Renal cortical epithelial cell (primary cell): ENCODE results near the gene ADAP1. TPM values are rescaled to one million over a fixed set of nuclear protein-coding genes. Genes with fewer than 3 reads are reported as not detected.

ENCODE experiments used
- DNase-seq: peaks from one replicate; pipeline ENCODE4 v3.0.0-alpha.2; 2011; ENCODE audit warnings: low read depth
- total RNA-seq: library from RNA; depleted of rRNA; stranded (reverse); fragments of >200 nt; gene quantifications from 2 replicates; pipeline ENCODE4 v1.2.3, GENCODE V29; 2014

Gene ADAP1
- total RNA-seq, 1 donor from 2014 or later = 4.8 TPM

DNA sequence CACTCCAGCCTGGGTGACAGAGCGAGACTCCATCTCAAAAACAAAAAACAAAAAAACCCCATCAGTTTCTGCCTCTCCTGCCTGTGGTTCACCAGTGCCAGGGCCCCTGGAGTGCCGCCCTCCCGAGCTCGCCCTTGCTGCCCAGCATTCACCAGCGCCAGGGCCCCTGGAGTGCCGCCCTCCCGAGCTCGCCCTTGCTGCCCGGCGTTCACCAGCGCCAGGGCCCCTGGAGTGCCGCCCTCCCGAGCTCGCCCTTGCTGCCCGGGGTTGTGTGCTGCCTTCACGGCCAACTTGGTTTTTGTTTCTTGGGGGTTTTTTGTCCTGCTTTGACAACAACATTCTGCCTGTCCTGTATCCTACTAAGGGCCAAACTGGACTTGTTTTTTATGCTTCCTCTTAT lies 91.4 kb downstream of the ADAP1 start:
- no peak for DNase-seq

DNA sequence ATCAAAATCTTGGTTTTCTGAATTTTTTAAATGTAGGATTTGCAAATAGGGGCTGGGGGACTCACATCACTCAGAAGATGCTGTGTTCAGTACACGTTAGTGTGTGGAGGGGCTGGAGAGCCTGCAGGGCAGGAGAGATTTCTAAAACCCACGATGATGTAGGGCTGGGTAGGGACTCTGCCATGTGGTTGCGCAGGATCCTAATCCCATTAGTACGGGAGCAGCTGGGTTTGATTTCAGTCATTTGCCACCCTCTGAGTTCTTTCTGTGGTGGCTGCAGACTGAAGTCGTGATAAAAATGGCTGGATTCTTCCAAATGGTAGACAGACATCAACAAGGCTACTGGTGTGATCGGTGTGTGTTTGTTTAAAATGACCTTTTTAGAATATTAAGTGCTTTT lies 92.3 kb downstream of the ADAP1 start:
- no peak for DNase-seq

DNA sequence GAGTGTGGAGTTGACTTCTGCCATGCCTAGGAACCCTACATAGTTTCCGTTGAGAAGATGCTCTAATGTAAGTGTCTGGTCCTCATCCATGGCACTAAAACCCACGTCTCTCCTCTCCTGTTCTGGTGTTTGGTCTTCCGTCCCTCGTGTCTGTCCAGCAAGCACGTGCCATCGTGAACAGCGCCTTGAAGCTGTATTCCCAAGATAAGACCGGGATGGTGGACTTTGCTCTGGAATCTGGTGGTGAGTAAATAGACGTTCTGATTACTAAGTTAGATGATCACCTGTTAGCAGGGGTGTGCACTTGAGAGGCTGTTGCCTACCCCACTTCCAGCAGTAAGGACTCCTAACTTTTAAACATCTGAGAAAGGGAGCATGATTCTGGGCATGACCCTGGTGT lies 93.3 kb downstream of the ADAP1 start:
- DNase-seq = no peak

DNA sequence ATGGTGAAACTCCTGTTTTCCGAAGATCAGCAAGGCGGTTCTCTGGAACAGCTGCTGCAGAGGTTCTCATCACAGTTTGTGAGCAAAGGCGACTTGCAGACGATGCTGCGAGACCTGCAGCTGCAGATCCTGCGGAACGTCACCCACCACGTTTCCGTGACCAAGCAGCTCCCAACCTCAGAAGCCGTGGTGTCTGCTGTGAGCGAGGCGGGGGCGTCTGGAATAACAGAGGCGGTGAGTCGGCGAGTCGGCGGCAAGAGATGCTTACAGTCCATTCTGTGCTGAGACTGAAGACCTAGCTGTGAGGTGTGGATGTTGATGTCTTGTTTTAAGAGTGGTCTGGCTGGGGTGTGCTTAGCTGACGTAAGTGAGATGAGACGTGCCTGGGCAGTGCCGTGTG lies 94.3 kb downstream of the ADAP1 start:
- no peak for DNase-seq

DNA sequence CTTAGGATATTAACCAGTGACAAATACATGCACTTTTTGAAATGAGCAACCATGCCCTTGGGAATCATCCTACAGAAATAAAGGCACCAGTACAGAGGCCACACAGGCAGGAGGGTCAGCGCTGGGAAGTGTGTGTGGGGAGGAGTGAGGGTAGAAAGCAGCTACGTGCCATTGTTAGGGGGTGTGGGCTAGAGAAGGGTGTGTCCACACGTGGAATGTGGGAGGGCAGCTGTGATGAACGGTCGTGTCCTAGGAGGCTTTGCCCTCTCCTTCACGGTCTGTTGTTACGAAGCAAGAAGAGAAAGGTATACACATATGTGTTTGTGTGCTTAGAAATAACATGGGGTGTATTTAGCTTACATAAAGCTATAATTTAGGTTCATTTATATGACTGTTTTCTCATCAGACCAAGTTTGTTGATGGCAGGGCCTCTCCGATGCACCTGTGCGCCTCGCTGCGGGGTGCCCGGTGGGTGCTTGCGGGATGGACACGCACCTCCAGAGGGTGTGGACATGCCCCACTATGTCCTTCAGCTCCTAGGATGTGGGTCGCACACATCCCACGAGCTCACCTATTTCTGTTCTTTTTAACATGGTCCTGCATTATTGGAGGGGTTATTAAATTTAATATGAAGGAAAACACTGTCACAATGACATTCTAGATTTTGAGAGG lies 95.0 kb downstream of the ADAP1 start:
- no peak for DNase-seq

DNA sequence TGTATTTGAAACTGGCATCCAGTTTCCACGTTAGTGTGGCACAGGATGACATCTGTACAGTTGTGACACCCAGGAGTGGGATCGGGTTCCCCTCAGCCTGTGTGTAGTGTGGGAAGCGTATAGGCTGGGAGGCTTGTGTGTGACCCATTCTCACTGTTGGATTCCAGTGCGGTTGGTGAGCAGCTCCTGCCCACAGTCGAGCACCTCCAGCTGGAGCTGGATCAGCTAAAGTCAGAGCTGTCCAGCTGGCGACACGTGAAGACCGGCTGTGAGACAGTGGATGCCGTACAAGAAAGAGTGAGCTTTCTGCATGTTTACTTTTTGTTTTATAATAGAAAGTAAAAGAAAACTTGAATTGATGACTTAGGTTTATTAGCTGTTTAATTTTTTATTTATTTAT lies 96.8 kb downstream of the ADAP1 start:
- DNase-seq = no peak

DNA sequence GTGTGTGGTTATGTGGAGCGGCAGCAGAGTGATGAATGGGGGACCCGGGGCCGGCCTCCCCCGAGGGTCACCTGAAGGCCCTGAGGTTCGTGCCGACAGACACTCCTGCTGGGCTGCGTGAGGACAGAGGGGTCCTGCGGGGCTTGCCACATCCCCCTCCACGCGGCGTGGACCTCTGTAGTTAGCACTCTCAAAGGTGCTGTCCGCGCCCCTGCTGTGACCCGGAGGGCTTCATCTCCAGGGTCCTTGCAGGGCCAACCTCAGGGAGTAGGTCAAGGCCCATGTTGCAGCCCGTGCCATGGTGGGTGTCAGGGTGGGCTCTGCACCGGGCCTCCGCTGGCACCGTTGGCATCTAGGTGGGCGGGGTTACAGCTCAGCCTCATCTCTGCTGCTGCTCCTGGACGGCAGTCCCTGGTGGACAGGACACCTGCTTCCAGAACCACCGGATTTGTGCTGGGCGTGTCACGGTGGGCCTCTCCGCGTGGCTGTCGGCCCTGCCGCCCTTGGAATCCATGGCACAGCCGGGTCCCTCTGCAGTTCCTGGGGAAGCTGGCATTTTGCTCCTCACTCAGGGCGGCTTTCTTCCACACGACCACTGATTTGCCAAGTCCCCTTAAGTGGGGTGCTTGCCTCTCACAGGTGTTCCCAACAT lies 97.9 kb downstream of the ADAP1 start:
- DNase-seq = no peak

DNA sequence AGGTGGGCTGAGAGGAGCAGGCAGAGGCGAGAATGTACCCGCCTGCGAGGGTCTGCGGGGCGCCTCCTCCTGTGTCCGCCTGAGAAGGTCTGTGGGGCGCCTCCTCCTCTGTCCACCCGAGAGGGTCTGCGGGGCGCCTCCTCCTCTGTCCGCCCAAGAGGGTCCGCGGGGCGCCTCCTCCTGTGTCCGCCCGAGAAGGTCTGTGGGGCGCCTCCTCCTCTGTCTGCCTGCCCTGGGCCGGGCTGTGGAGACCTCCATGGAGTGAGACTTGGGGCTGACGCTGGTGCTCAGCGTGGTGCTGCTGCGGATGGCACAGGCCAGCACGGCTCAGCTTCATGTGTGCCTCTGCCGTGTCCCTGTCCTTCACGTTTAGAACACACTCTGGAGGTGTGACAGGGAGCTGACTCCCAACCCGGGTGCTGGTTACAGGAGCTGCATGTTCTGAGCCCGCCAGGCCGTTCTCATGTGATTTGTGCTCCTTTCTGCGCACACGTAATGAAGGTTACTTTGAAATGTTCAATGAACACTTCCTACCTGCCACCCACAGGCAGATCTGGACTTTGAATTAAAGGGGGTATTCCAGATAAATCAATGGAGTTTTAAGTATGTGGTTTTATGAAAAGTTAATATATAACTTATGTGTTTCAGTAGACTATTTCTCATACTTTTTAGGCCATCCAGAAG lies 98.7 kb downstream of the ADAP1 start:
- peak; percentile 59 for DNase-seq

DNA sequence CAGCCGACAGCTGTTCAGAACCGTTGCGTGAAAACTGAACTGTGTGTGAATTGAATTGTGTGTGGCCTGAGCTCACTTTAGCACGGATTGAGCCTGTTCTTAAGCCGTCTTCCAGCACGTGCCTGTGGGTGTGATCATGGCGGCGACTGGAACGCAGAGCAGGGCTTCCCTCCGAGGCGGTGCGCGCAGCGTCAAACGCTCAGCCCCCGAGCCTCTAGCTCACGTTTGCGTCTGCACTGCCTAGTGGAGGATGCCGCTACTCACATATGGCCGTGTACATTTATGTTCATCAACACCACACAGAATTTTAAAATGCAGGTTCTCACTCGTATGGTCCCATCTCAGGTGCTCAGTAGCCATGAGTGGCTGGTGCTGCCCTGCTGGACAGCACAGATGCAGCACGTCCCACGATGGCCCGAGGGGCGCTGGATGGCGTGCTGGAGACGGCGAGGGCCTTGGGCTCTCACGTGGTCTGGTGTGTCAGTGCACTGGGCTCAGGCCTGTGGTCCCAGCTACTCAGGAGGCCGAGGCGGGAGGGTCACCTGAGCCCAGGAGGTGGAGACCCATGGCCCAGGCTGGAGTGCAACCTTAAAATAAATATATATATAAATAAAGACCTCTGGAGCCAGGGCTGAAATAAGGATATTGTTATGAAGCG lies 100.2 kb downstream of the ADAP1 start:
- no peak for DNase-seq

DNA sequence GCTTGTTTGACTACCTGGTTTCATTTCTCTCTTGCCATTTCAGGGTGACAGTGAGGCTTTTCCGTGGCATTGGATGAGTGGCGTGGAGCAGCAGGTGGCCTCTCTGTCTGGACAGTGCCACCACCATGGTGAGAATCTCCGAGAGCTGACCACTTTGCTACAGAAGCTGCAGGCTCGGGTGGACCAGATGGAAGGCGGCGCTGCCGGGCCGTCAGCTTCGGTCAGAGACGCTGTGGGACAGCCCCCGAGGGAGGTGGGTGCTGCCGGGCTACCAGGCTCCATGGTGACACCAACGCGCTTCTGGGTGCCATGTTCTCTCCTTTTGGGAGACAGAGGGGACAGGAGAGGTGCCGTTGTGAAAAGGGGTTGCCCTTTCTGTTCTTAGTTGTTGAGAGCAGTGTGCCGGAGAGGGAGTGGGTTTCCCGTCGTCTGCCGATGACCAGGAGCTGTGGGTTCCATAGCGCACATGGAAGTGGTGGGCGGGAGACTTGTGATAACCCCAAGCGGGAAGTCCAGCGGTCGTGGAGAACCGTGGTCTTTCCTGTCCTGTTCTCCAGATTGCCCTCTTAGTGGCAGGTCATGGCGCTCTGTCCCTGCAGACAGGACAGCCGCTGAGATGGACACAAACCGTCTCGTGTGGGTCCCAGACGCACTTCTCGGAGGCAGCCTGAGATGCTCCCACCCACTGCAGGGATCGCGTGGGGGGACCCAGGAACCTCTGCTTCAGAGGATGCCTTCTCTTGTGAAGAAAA lies 100.9 kb downstream of the ADAP1 start:
- no peak for DNase-seq

DNA sequence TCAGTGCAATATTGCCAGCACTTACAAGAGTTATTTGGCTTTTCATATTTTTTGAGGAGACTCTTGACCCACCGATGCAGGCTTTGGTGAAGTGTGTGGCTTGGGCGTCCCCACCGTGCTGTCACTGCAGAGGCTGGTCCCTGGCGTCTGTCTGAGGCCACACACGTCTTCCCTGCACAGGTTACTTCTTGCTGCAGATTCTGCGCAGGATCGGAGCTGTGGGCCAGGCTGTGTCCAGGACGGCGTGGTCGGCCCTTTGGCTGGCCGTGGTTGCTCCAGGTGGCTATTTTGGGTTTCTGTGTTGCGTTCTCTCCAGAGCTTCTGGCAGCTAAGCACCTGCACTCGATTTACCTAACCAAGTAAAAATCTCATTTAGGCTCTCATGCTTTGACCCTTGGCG lies 103.3 kb downstream of the ADAP1 start:
- DNase-seq = no peak

DNA sequence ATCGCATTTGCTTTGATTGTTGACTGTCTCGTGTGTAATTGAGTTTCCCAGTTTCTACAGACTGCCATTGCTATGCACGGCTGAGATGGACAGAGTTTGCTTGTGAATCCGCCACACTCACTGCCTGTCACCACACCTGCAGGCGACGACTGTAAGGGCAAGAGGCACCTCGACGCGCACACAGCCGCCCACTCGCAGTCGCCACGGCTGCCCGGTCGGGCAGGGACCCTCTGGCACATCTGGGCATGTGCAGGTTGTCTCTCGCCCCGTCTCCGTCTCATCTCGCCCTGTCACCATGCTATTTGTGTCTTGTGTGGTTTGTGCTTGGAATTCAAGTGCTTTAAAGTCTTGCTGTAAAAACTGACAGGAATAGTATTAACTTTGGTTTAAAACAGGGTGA lies 104.7 kb downstream of the ADAP1 start:
- DNase-seq = no peak

DNA sequence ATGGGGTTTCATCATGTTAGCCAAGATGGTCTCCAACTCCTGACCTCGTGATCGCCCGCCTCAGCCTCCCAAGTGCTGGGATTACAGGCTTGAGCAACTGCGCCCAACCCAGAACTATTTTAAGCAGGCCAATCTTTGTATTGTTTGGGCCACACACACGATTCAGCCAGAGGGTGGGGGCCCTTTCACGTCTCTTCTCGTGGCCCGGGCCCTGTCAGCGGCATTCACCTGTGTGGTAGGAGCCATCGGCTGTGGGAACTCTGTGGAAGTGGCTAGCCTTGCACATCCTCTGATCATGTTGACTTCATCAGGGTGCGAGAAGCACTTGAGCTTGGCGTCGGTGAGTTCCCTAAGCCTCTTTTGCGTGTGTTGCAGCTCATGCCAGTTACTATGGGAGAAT lies 105.3 kb downstream of the ADAP1 start:
- DNase-seq = no peak

Other genes with a start within 250 kb of the ADAP1 start
- 24.1 and 57.3 TPM in 2 replicates for gene DNAAF5, start 228.0 kb downstream of the ADAP1 start, total RNA-seq
- gene PRKAR1B, start 227.4 kb downstream of the ADAP1 start, total RNA-seq = 15.3 and 35.7 TPM in 2 replicates
- gene SUN1, start 122.2 kb downstream of the ADAP1 start, total RNA-seq = 164 and 234 TPM in 2 replicates
- 30.7 and 36.5 TPM in 2 replicates for gene GET4, start 78.1 kb downstream of the ADAP1 start, total RNA-seq
- 3.5 and 10.0 TPM in 2 replicates for gene COX19, start 20.9 kb upstream of the ADAP1 start, total RNA-seq
- not detected in 2 replicates for gene CYP2W1, start 28.5 kb upstream of the ADAP1 start, total RNA-seq
- 3.0 and 3.6 TPM in 2 replicates for gene GPR146, start 89.9 kb upstream of the ADAP1 start, total RNA-seq
- gene GPER1, start 133.4 kb upstream of the ADAP1 start, total RNA-seq = 0.52 and 1.6 TPM in 2 replicates
- 9.9 and 21.4 TPM in 2 replicates for gene ZFAND2A, start 205.5 kb upstream of the ADAP1 start, total RNA-seq